K562 (cell line): ENCODE measurements around the gene CEP295NL. TPM values are rescaled to one million over a fixed set of nuclear protein-coding genes. Genes with fewer than 3 reads are reported as not detected.

Experiments
- ATAC-seq: fragments of 200-7000 bp; cut with Tn5 transposase; 3 replicates; pipeline ENCODE4 v1.9.1; 2020; ENCODE audit warnings: moderate library complexity
- BruUV-seq: library from RNA; stranded (reverse); fragments of 400-500 nt; replicated peaks from 2 replicates; lab custom pipeline; 2021; lab: Mats Ljungman, UMichigan
- CTCF ChIA-PET: fragments of 300-600 bp; formaldehyde crosslinking; extraction: SDS; loops from one replicate; lab custom pipeline; 2021; ENCODE audit warnings: low intra/inter-chr PET ratio; lab: Yijun Ruan, JAX
- POLR2A ChIA-PET: fragments of 300-600, 350-650 bp; sonication (Branson Sonifier 250); formaldehyde crosslinking; extraction: SDS; loops from one replicate; lab custom pipeline; 2021; ENCODE audit warnings: antibody characterized with exemption, inconsistent platforms; lab: Yijun Ruan, JAX
- DNase-seq, 4 experiments: peaks; one replicate each; pipeline versions ENCODE4 v3.0.0 to v3.0.0-alpha.2; 2011 to 2018; ENCODE audit warnings: low spot score in 3 of 4, mixed read lengths in 3 of 4; ENCODE audit errors: extremely low read depth in 1 of 4
- FAIRE-seq: peaks from 2 replicates; lab custom pipeline; 2011; peaks lifted over from hg19 to GRCh38; lab: Jason Lieb, UNC
- H2AFZ ChIP-seq: 2 replicates; pipeline ENCODE4 v1.6.0; 2011; ENCODE audit warnings: low read depth, low read length, control low read depth, inconsistent platforms
- H3K27ac ChIP-seq: fragments of 200-600 bp; 3 replicates; pipeline ENCODE4 v1.8.0; 2011; ENCODE audit warnings: low read depth, mild to moderate bottlenecking, control low read depth, inconsistent platforms, low read length, moderate library complexity, mixed read lengths; ENCODE audit errors: extremely low read depth
- H3K27me3 ChIP-seq, 2 experiments: fragments of 300-600 bp in 1 of 2; 2 replicates in 1 of 2; 3 replicates in 1 of 2; pipeline versions ENCODE4 v1.6.0 to v1.8.0; 2011; ENCODE audit warnings: inconsistent platforms in 2 of 2, low read length in 2 of 2, mild to moderate bottlenecking in 1 of 2, mixed read lengths in 1 of 2, moderate library complexity in 1 of 2; ENCODE audit not compliant: control insufficient read depth in 2 of 2, insufficient read depth in 2 of 2
- H3K36me3 ChIP-seq: fragments of 300-600 bp; 3 replicates; pipeline ENCODE4 v1.8.0; 2011; ENCODE audit warnings: mild to moderate bottlenecking, low read length, inconsistent platforms; ENCODE audit not compliant: control insufficient read depth, insufficient read depth
- H3K4me1 ChIP-seq, 2 experiments: fragments of 200-600 bp in 1 of 2; replicated peaks in 1 of 2; 2 replicates in 1 of 2; 3 replicates in 1 of 2; pipeline versions ENCODE4 v1.5.1 to v1.8.0; 2011; ENCODE audit warnings: inconsistent platforms in 2 of 2, low read length in 2 of 2, mild to moderate bottlenecking in 1 of 2, mixed read lengths in 1 of 2, moderate library complexity in 1 of 2; ENCODE audit not compliant: control insufficient read depth in 2 of 2, insufficient read depth in 2 of 2
- H3K4me2 ChIP-seq: 2 replicates; pipeline ENCODE4 v1.6.1; 2011; ENCODE audit warnings: low read length, control low read depth, inconsistent platforms, mixed read lengths; ENCODE audit not compliant: insufficient read depth
- H3K4me3 ChIP-seq: fragments of 200-600 bp; sonication (generic), shearing (Covaris generic); 2 replicates; pipeline ENCODE4 v1.5.1; 2016; ENCODE audit warnings: control low read depth, inconsistent platforms
- H3K79me2 ChIP-seq: fragments of 200-600 bp; 3 replicates; pipeline ENCODE4 v1.8.0; 2011; ENCODE audit warnings: low read length, inconsistent platforms; ENCODE audit not compliant: control insufficient read depth, insufficient read depth
- H3K9ac ChIP-seq, 2 experiments: 2 replicates each; pipeline versions ENCODE4 v1.6.0 to v1.6.1; 2011; ENCODE audit warnings: low read depth in 2 of 2, low read length in 2 of 2, control low read depth in 1 of 2, inconsistent platforms in 1 of 2, mild to moderate bottlenecking in 1 of 2, mixed read lengths in 1 of 2; ENCODE audit not compliant: insufficient read depth in 1 of 2
- H3K9me1 ChIP-seq: one replicate; pipeline ENCODE4 v1.6.0; 2011; ENCODE audit warnings: inconsistent platforms, mild to moderate bottlenecking, low read length, moderate library complexity; ENCODE audit not compliant: control insufficient read depth, insufficient read depth
- H3K9me3 ChIP-seq: replicated peaks from 2 replicates; pipeline ENCODE4 v1.5.1; 2011; ENCODE audit warnings: low read depth, low read length, inconsistent platforms; ENCODE audit not compliant: control insufficient read depth, insufficient read depth
- H4K20me1 ChIP-seq: replicated peaks from 2 replicates; pipeline ENCODE4 v1.6.1; 2011; ENCODE audit warnings: low read length, inconsistent platforms, mixed read lengths; ENCODE audit not compliant: control insufficient read depth, insufficient read depth
- ARID1B ChIP-seq: fragments of 450-650 bp; IDR thresholded peaks from 2 replicates; pipeline ENCODE4 v1.6.1; 2016; ENCODE audit warnings: antibody characterized with exemption, mild to moderate bottlenecking, inconsistent platforms
- SIN3A ChIP-seq, 2 experiments: fragments of 150-350 bp in 1 of 2; IDR thresholded peaks; 2 replicates each; pipeline ENCODE4 v1.6.1; 2011 to 2016; ENCODE audit warnings: borderline replicate concordance in 2 of 2, low read depth in 2 of 2, low read length in 2 of 2, mild to moderate bottlenecking in 2 of 2, moderate library complexity in 2 of 2; ENCODE audit not compliant: control insufficient read depth in 1 of 2
- WGBS: fragments of 100-300 bp; shearing (Covaris generic); methylation state at CpG from one replicate; pipeline ENCODE4 v1.1.6; 2016; ENCODE audit warnings: low coverage, mixed read lengths; ENCODE audit not compliant: insufficient coverage; ENCODE audit errors: missing lambda C conversion rate; 5-methylcytosine and 5-hydroxymethylcytosine counted together
- in situ Hi-C: fragments of 300-500 bp; cut with MboI; formaldehyde crosslinking; loops from 4 replicates; pipeline ENCODE4 v1.15.0; 2018; ENCODE audit warnings: inconsistent platforms, mixed read lengths
- intact Hi-C: fragments of 100-400 bp; cut with micrococcal nuclease; formaldehyde crosslinking; loops from 2 replicates; pipeline ENCODE4 v1.14.2; 2022
- polyA plus RNA-seq, 8 experiments: library from polyadenylated mRNA; depleted of rRNA in 4 of 8; stranded (reverse) in 5 of 8; unstranded in 3 of 8; fragments of >200 nt; fragmentation: Nextera tagmentation in 2 of 8; fragmentation: Illumina TruSeq in 1 of 8; extraction: Ambion mirVana in 2 of 8; extraction: Trizol in 1 of 8; gene quantifications; 2 replicates each; pipeline versions ENCODE4 v1.2.1 to v1.2.3, GENCODE V29; 2011 to 2014; ENCODE audit warnings: inconsistent platforms in 1 of 8, missing spikeins in 1 of 8
- total RNA-seq, 7 experiments: library from RNA; depleted of rRNA in 6 of 7; stranded (reverse); fragments of >200 nt in 6 of 7; fragmentation: Illumina TruSeq in 2 of 7; extraction: Trizol in 2 of 7; gene quantifications; 2 replicates each; pipeline versions ENCODE4 v1.2.1 to v1.2.3, GENCODE V29; 2011 to 2021; ENCODE audit warnings: low replicate concordance in 1 of 7
- TF ChIP-seq, protein P1 (sequence below): fragments of 250-450 bp; sonication (Bioruptor Pico); IDR thresholded peaks from 2 replicates; pipeline ENCODE4 v1.5.0; 2022; ENCODE audit warnings: mild to moderate bottlenecking
- TF ChIP-seq, protein P2 (sequence below): fragments of 450-650 bp; IDR thresholded peaks from 2 replicates; pipeline ENCODE4 v1.6.1; 2017; ENCODE audit warnings: antibody characterized with exemption
- TF ChIP-seq, protein P3 (sequence below), 2 experiments: fragments of 450-650 bp; formaldehyde crosslinking in 1 of 2; IDR thresholded peaks; 2 replicates each; pipeline versions ENCODE4 v1.4.0 to v1.6.1; 2014 to 2020; ENCODE audit warnings: mild to moderate bottlenecking in 2 of 2, borderline replicate concordance in 1 of 2, low read depth in 1 of 2

The CEP295NL gene
- total and polyA plus RNA-seq, 9 of the 15 experiments (the other 6 are each of a cell fraction or from before 2014, with no cell fraction given): not detected

DNA sequence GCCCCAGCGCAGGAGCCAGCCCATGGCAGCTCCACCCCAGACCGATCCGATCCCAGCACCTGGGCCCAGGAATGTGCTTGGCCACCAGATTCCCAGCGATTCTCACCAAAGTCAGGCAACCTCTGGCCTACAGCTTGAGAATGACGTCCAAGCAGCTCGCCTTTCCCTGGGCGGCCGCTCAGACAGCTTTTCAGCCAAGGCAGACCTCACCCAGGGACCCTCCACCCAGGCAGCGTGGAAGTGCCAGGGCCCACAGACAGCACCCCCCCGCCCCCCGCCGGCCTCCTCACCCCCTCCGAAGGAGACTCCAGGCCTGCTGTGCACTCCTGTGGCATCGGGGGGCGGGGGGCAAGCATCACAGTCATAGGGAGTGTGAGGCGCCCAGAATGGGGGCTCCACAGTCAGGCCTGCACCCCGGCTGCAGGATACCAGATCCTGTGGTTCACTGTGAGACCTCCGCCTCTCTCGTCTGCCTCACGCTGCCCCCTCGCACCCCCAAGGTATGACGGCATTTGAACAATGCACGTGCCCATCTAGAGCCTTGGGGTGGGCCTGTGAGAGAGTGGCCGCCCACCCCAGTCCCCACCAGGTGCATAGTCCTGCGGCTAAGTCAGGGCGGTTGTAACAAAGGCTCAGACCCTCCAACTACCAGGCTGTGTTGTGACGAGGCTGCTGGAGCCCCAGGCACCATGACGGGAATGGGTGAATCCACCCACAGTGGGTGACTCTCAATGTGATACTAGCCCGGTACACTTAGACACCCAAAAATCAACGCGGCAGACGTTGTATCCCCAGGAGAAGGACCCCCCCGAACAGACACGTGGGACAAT lies 6.0 kb downstream of the CEP295NL start:
- Histone ChIP-seq H3K4me2 (no peak overlapping the region), H3K9me1 (peaks cover 2% of the 10 kb centered on the region), H3K79me2 (no peaks in the 10 kb centered on the region), H4K20me1 (peaks cover 4% of the 10 kb centered on the region; the same call in 1 of the 2 replicates), H3K4me1 (peaks cover 0 to 10% of the 10 kb centered on the region in 2 experiments; a peak in 2 of 5 replicates), H3K36me3 (no peaks in the 10 kb centered on the region), H3K27ac (no peak overlapping the region), H3K4me3 (no peak overlapping the region), H2AFZ (no peak overlapping the region), H3K9ac (no peak overlapping the region), H3K27me3 (peaks cover 50 to 86% of the 10 kb centered on the region in 2 experiments), H3K9me3 (no peaks in the 10 kb centered on the region; the same call in 1 of the 2 replicates)
- no TSS peak for BruUV-seq
- ATAC-seq (no peak), DNase-seq (no peak), FAIRE-seq (no peak)
- in situ Hi-C loops: no loop called here
- WGBS: 4% methylated on average over 28 of the region's 34 CpGs
- POLR2A ChIA-PET: interaction anchor here (1.7 kb wide), 1 partner anchor 10 kb away, joined by 5 read pairs; no protein-coding TSS in a partner anchor
- TF ChIP-seq SIN3A (IDR thresholded peaks at IDR 0.05; ENCODE audit: borderline replicate concordance in 2 of 2, control insufficient read depth in 1 of 2, low read depth in 2 of 2, low read length in 2 of 2) (no peak), ARID1B (no peak)
- TF ChIP-seq, protein P1, sequence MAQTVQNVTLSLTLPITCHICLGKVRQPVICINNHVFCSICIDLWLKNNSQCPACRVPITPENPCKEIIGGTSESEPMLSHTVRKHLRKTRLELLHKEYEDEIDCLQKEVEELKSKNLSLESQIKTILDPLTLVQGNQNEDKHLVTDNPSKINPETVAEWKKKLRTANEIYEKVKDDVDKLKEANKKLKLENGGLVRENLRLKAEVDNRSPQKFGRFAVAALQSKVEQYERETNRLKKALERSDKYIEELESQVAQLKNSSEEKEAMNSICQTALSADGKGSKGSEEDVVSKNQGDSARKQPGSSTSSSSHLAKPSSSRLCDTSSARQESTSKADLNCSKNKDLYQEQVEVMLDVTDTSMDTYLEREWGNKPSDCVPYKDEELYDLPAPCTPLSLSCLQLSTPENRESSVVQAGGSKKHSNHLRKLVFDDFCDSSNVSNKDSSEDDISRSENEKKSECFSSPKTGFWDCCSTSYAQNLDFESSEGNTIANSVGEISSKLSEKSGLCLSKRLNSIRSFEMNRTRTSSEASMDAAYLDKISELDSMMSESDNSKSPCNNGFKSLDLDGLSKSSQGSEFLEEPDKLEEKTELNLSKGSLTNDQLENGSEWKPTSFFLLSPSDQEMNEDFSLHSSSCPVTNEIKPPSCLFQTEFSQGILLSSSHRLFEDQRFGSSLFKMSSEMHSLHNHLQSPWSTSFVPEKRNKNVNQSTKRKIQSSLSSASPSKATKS (CRISPR knock-in tag): no peak
- TF ChIP-seq, protein P2, sequence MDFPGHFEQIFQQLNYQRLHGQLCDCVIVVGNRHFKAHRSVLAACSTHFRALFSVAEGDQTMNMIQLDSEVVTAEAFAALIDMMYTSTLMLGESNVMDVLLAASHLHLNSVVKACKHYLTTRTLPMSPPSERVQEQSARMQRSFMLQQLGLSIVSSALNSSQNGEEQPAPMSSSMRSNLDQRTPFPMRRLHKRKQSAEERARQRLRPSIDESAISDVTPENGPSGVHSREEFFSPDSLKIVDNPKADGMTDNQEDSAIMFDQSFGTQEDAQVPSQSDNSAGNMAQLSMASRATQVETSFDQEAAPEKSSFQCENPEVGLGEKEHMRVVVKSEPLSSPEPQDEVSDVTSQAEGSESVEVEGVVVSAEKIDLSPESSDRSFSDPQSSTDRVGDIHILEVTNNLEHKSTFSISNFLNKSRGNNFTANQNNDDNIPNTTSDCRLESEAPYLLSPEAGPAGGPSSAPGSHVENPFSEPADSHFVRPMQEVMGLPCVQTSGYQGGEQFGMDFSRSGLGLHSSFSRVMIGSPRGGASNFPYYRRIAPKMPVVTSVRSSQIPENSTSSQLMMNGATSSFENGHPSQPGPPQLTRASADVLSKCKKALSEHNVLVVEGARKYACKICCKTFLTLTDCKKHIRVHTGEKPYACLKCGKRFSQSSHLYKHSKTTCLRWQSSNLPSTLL: no peak
- TF ChIP-seq, protein P3, sequence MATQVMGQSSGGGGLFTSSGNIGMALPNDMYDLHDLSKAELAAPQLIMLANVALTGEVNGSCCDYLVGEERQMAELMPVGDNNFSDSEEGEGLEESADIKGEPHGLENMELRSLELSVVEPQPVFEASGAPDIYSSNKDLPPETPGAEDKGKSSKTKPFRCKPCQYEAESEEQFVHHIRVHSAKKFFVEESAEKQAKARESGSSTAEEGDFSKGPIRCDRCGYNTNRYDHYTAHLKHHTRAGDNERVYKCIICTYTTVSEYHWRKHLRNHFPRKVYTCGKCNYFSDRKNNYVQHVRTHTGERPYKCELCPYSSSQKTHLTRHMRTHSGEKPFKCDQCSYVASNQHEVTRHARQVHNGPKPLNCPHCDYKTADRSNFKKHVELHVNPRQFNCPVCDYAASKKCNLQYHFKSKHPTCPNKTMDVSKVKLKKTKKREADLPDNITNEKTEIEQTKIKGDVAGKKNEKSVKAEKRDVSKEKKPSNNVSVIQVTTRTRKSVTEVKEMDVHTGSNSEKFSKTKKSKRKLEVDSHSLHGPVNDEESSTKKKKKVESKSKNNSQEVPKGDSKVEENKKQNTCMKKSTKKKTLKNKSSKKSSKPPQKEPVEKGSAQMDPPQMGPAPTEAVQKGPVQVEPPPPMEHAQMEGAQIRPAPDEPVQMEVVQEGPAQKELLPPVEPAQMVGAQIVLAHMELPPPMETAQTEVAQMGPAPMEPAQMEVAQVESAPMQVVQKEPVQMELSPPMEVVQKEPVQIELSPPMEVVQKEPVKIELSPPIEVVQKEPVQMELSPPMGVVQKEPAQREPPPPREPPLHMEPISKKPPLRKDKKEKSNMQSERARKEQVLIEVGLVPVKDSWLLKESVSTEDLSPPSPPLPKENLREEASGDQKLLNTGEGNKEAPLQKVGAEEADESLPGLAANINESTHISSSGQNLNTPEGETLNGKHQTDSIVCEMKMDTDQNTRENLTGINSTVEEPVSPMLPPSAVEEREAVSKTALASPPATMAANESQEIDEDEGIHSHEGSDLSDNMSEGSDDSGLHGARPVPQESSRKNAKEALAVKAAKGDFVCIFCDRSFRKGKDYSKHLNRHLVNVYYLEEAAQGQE (IDR thresholded peaks at IDR 0.05; ENCODE audit: borderline replicate concordance): no peak
- TF ChIP-seq, protein P3 (CRISPR knock-in tag; IDR thresholded peaks at IDR 0.05; ENCODE audit: low read depth): no peak
- intact Hi-C loops: no loop called here
- CTCF ChIA-PET: no interaction called here
